ENCODE measurements around the gene PTPRG. TPM values are rescaled to one million over a fixed set of nuclear protein-coding genes. Genes with fewer than 3 reads are reported as not detected.
A peak's percentile ranks its signal among the peaks of the same experiment; 100 is the strongest.

Gene PTPRG
- total RNA-seq, 1 donor from 2014 or later = 39.6 TPM

- DNase-seq (ENCODE audit: low read depth) (peak; percentile 28), FAIRE-seq (no peak)
- H3K4me3 Mint-ChIP-seq (ENCODE audit: unreplicated experiment) = no peak overlapping the region
- H3K27ac Mint-ChIP-seq (ENCODE audit: unreplicated experiment) = no peak overlapping the region
- Histone ChIP-seq H2AFZ (ENCODE audit: low read depth, low read length) (no peak overlapping the region), H3K27ac (ENCODE audit: low read depth, low read length) (no peak overlapping the region), H3K36me3 (ENCODE audit: insufficient read depth, low read length) (no peaks in the 10 kb centered on the region), H3K4me3 (ENCODE audit: insufficient read depth, low read depth, low read length) (no peak overlapping the region), H3K4me1 (ENCODE audit: insufficient read depth, low read length) (peaks cover 9% of the 10 kb centered on the region), H3K27me3 (ENCODE audit: insufficient read depth, low read length) (no peaks in the 10 kb centered on the region), H3K79me2 (ENCODE audit: insufficient read depth, low read length) (peaks cover 5% of the 10 kb centered on the region), H3K9me3 (ENCODE audit: insufficient read depth, low read depth, low read length) (no peaks in the 10 kb centered on the region), H3K4me2 (ENCODE audit: low read length) (no peak overlapping the region), H4K20me1 (ENCODE audit: insufficient read depth, low read length) (peaks cover 43% of the 10 kb centered on the region), H3K9ac (ENCODE audit: low read length) (no peak overlapping the region)
- no peaks in the 10 kb centered on the region for H3K9me3 Mint-ChIP-seq (ENCODE audit: unreplicated experiment)
- no peak for TF ChIP-seq CTCF (IDR thresholded peaks at IDR 0.05; ENCODE audit: insufficient read depth, low read depth, low read length)
- TF ChIP-seq EZH2 (IDR thresholded peaks at IDR 0.05; ENCODE audit: insufficient read depth, low read length) = no peak
- H3K4me1 Mint-ChIP-seq (ENCODE audit: low read depth, unreplicated experiment) = peaks cover 24% of the 10 kb centered on the region
- H3K36me3 Mint-ChIP-seq (ENCODE audit: low read depth, unreplicated experiment) = peaks cover 7% of the 10 kb centered on the region
- H3K27me3 Mint-ChIP-seq (ENCODE audit: low read depth, unreplicated experiment) = no peaks in the 10 kb centered on the region
These were observed 55.7 kb downstream of the PTPRG start for GRCh38 chr3:61617041-61617440.

DNA sequence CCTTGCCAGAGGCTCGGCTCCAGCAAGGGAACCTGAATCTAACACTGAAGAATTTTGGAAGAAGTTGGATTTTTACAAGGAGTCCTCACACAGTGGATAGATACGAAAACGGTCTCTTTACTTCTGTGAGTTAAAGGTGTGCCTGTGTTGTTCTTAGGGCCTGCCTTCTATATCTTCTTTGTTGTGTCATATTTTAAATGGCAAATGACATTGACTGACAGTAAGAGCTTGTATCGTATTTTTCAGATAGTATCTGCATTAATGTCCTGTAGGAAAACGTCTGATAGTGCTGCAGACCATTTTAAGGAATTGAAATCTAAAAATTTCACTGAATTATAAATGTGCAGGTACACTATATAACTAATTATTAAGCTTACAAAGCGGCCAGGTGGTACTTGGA is 56.3 kb downstream of the PTPRG start:
- Mint-ChIP-seq H3K9me3 (ENCODE audit: unreplicated experiment) (no peaks in the 10 kb centered on the region), H3K27ac (ENCODE audit: unreplicated experiment) (no peak overlapping the region), H3K36me3 (ENCODE audit: low read depth, unreplicated experiment) (peaks cover 7% of the 10 kb centered on the region), H3K4me1 (ENCODE audit: low read depth, unreplicated experiment) (peaks cover 19% of the 10 kb centered on the region), H3K4me3 (ENCODE audit: unreplicated experiment) (no peak overlapping the region), H3K27me3 (ENCODE audit: low read depth, unreplicated experiment) (no peaks in the 10 kb centered on the region)
- DNase-seq (ENCODE audit: low read depth) = no peak
- no peaks in the 10 kb centered on the region for H3K9me3 ChIP-seq (ENCODE audit: insufficient read depth, low read depth, low read length)
- no peak for FAIRE-seq
- H3K36me3 ChIP-seq (ENCODE audit: insufficient read depth, low read length) = no peaks in the 10 kb centered on the region
- no peak for TF ChIP-seq CTCF (IDR thresholded peaks at IDR 0.05; ENCODE audit: insufficient read depth, low read depth, low read length)
- TF ChIP-seq EZH2 (IDR thresholded peaks at IDR 0.05; ENCODE audit: insufficient read depth, low read length) = no peak
- H3K4me2 ChIP-seq (ENCODE audit: low read length) = no peak overlapping the region
- H3K27ac ChIP-seq (ENCODE audit: low read depth, low read length) = no peak overlapping the region
- H2AFZ ChIP-seq (ENCODE audit: low read depth, low read length) = no peak overlapping the region
- no peak overlapping the region for H3K4me3 ChIP-seq (ENCODE audit: insufficient read depth, low read depth, low read length)
- H3K4me1 ChIP-seq (ENCODE audit: insufficient read depth, low read length) = peaks cover 4% of the 10 kb centered on the region
- H3K9ac ChIP-seq (ENCODE audit: low read length) = no peak overlapping the region
- peaks cover 37% of the 10 kb centered on the region for H4K20me1 ChIP-seq (ENCODE audit: insufficient read depth, low read length)
- peaks cover 5% of the 10 kb centered on the region for H3K79me2 ChIP-seq (ENCODE audit: insufficient read depth, low read length)
- H3K27me3 ChIP-seq (ENCODE audit: insufficient read depth, low read length) = no peaks in the 10 kb centered on the region

- no peak overlapping the region for H3K27ac Mint-ChIP-seq (ENCODE audit: unreplicated experiment)
- peaks cover 5% of the 10 kb centered on the region for H3K79me2 ChIP-seq (ENCODE audit: insufficient read depth, low read length)
- H3K4me1 Mint-ChIP-seq (ENCODE audit: low read depth, unreplicated experiment) = peaks cover 17% of the 10 kb centered on the region
These were observed 56.9 kb downstream of the PTPRG start for GRCh38 chr3:61618231-61618630.

More at GRCh38 chr3:61618231-61618630, 56.9 kb downstream of the PTPRG start:
- peaks cover 4% of the 10 kb centered on the region for H3K4me1 ChIP-seq (ENCODE audit: insufficient read depth, low read length)
- H2AFZ ChIP-seq (ENCODE audit: low read depth, low read length) = no peak overlapping the region
- H4K20me1 ChIP-seq (ENCODE audit: insufficient read depth, low read length) = peaks cover 35% of the 10 kb centered on the region
- no peak overlapping the region for H3K4me3 ChIP-seq (ENCODE audit: insufficient read depth, low read depth, low read length)
- no peaks in the 10 kb centered on the region for H3K27me3 ChIP-seq (ENCODE audit: insufficient read depth, low read length)
- H3K9me3 ChIP-seq (ENCODE audit: insufficient read depth, low read depth, low read length) = no peaks in the 10 kb centered on the region
- peaks cover 7% of the 10 kb centered on the region for H3K36me3 Mint-ChIP-seq (ENCODE audit: low read depth, unreplicated experiment)
- no peak overlapping the region for H3K4me2 ChIP-seq (ENCODE audit: low read length)
- H3K9ac ChIP-seq (ENCODE audit: low read length) = no peak overlapping the region
- no peak for FAIRE-seq
- no peaks in the 10 kb centered on the region for H3K9me3 Mint-ChIP-seq (ENCODE audit: unreplicated experiment)
- no peaks in the 10 kb centered on the region for H3K27me3 Mint-ChIP-seq (ENCODE audit: low read depth, unreplicated experiment)
- no peak for DNase-seq (ENCODE audit: low read depth)
- H3K27ac ChIP-seq (ENCODE audit: low read depth, low read length) = no peak overlapping the region
- H3K36me3 ChIP-seq (ENCODE audit: insufficient read depth, low read length) = no peaks in the 10 kb centered on the region
- no peak for TF ChIP-seq CTCF (IDR thresholded peaks at IDR 0.05; ENCODE audit: insufficient read depth, low read depth, low read length)
- no peak for TF ChIP-seq EZH2 (IDR thresholded peaks at IDR 0.05; ENCODE audit: insufficient read depth, low read length)
- H3K4me3 Mint-ChIP-seq (ENCODE audit: unreplicated experiment) = no peak overlapping the region
